ENCODE data around the gene ZFYVE26.

Gene ZFYVE26

GRCh38 chr14:67856827-67857226 lies 40.4 kb upstream of the ZFYVE26 start:
- Histone ChIP-seq H4K20me1 (ENCODE audit: insufficient read depth) (no peaks in the 10 kb centered on the region), H3K9ac (no peak overlapping the region)
- TF ChIP-seq CTCF (conservative IDR thresholded peaks at IDR 0.05; ENCODE audit: low read depth, low read length) = no peak

GRCh38 chr14:67853715-67854114 lies 37.3 kb upstream of the ZFYVE26 start:
- H4K20me1 ChIP-seq (ENCODE audit: insufficient read depth) = no peaks in the 10 kb centered on the region
- H3K4me2 ChIP-seq = no peak overlapping the region
- H3K27me3 ChIP-seq (ENCODE audit: insufficient read depth, low read depth) = no peaks in the 10 kb centered on the region
- H3K4me1 ChIP-seq (ENCODE audit: low read depth, poor library complexity, severe bottlenecking) = peaks cover 11% of the 10 kb centered on the region
- H3K9ac ChIP-seq = no peak overlapping the region
- H3K4me3 ChIP-seq (IDR thresholded peaks at IDR 0.05; ENCODE audit: insufficient read depth, low read depth, low read length) = no peak overlapping the region
- no peaks in the 10 kb centered on the region for H3K36me3 ChIP-seq (ENCODE audit: insufficient read depth)
- no peak overlapping the region for H2AFZ ChIP-seq (ENCODE audit: low read depth)
- no peak overlapping the region for H3K27ac ChIP-seq
- H3K79me2 ChIP-seq (ENCODE audit: insufficient read depth, low read depth) = no peaks in the 10 kb centered on the region
- TF ChIP-seq CTCF (conservative IDR thresholded peaks at IDR 0.05; ENCODE audit: low read depth, low read length) = no peak

More at GRCh38 chr14:67856827-67857226, 40.4 kb upstream of the ZFYVE26 start:
- Histone ChIP-seq H3K4me3 (IDR thresholded peaks at IDR 0.05; ENCODE audit: insufficient read depth, low read depth, low read length) (no peak overlapping the region), H3K4me1 (ENCODE audit: low read depth, poor library complexity, severe bottlenecking) (peaks cover 11% of the 10 kb centered on the region), H3K27ac (no peak overlapping the region), H3K79me2 (ENCODE audit: insufficient read depth, low read depth) (no peaks in the 10 kb centered on the region), H3K36me3 (ENCODE audit: insufficient read depth) (no peaks in the 10 kb centered on the region), H3K27me3 (ENCODE audit: insufficient read depth, low read depth) (no peaks in the 10 kb centered on the region), H2AFZ (ENCODE audit: low read depth) (no peak overlapping the region), H3K4me2 (peak overlapping the region; percentile 17; the same call in 1 of the 2 replicates)

GRCh38 chr14:67852926-67853604 lies 36.7 kb upstream of the ZFYVE26 start:
- Histone ChIP-seq H3K4me2 (no peak overlapping the region), H3K27me3 (ENCODE audit: insufficient read depth, low read depth) (no peaks in the 10 kb centered on the region), H3K9ac (no peak overlapping the region), H3K36me3 (ENCODE audit: insufficient read depth) (no peaks in the 10 kb centered on the region), H3K4me3 (IDR thresholded peaks at IDR 0.05; ENCODE audit: insufficient read depth, low read depth, low read length) (no peak overlapping the region), H3K79me2 (ENCODE audit: insufficient read depth, low read depth) (no peaks in the 10 kb centered on the region), H3K4me1 (ENCODE audit: low read depth, poor library complexity, severe bottlenecking) (peaks cover 11% of the 10 kb centered on the region), H3K27ac (no peak overlapping the region), H2AFZ (ENCODE audit: low read depth) (no peak overlapping the region), H4K20me1 (ENCODE audit: insufficient read depth) (no peaks in the 10 kb centered on the region)
- no peak for TF ChIP-seq CTCF (conservative IDR thresholded peaks at IDR 0.05; ENCODE audit: low read depth, low read length)

GRCh38 chr14:67851785-67852410 lies 35.5 kb upstream of the ZFYVE26 start:
- Histone ChIP-seq H3K27me3 (ENCODE audit: insufficient read depth, low read depth) (no peaks in the 10 kb centered on the region), H3K4me3 (IDR thresholded peaks at IDR 0.05; ENCODE audit: insufficient read depth, low read depth, low read length) (no peak overlapping the region), H2AFZ (ENCODE audit: low read depth) (no peak overlapping the region), H3K4me1 (ENCODE audit: low read depth, poor library complexity, severe bottlenecking) (peaks cover 7% of the 10 kb centered on the region), H3K79me2 (ENCODE audit: insufficient read depth, low read depth) (no peaks in the 10 kb centered on the region), H3K27ac (no peak overlapping the region), H3K4me2 (no peak overlapping the region), H3K9ac (no peak overlapping the region), H4K20me1 (ENCODE audit: insufficient read depth) (no peaks in the 10 kb centered on the region), H3K36me3 (ENCODE audit: insufficient read depth) (no peaks in the 10 kb centered on the region)
- TF ChIP-seq CTCF (conservative IDR thresholded peaks at IDR 0.05; ENCODE audit: low read depth, low read length) = no peak
